Epithelial cell of esophagus (primary cell): ENCODE measurements around the gene TAPBPL.

Experiments used
- DNase-seq: peaks from one replicate; pipeline ENCODE4 v3.0.0; 2010; ENCODE audit warnings: low read depth
- H3K4me3 ChIP-seq: 2 replicates; pipeline ENCODE4 v1.5.1; 2011; ENCODE audit warnings: mild to moderate bottlenecking, low read length, control low read depth
- CTCF ChIP-seq: IDR thresholded peaks from 2 replicates; pipeline ENCODE4 v1.5.1; 2011; ENCODE audit warnings: low read depth, mild to moderate bottlenecking, low read length, control low read depth, inconsistent platforms; ENCODE audit not compliant: insufficient read depth; ENCODE audit errors: missing control alignments

The TAPBPL gene

GRCh38 chr12:6428326-6428725, 23.5 kb upstream of the TAPBPL start:
- no peak overlapping the region for H3K4me3 ChIP-seq

GRCh38 chr12:6430124-6430989, 21.5 kb upstream of the TAPBPL start:
- peak overlapping the region; percentile 5 for H3K4me3 ChIP-seq
- TF ChIP-seq CTCF, result no peak
- DNase-seq, result peak; percentile 90

More at GRCh38 chr12:6428326-6428725, 23.5 kb upstream of the TAPBPL start:
- no peak for DNase-seq
- no peak for TF ChIP-seq CTCF

- no peak overlapping the region for H3K4me3 ChIP-seq
- TF ChIP-seq CTCF, result no peak
- DNase-seq, result no peak
These were observed 18.9 kb upstream of the TAPBPL start for GRCh38 chr12:6432991-6433390.

- DNase-seq, result no peak
- TF ChIP-seq CTCF, result no peak
- H3K4me3 ChIP-seq, result no peak overlapping the region
These were observed 17.4 kb upstream of the TAPBPL start for GRCh38 chr12:6434205-6435140.

- TF ChIP-seq CTCF, result no peak
- no peak overlapping the region for H3K4me3 ChIP-seq
- DNase-seq, result no peak
These were observed 15.7 kb upstream of the TAPBPL start for GRCh38 chr12:6435961-6436715.

GRCh38 chr12:6437586-6437985, 14.3 kb upstream of the TAPBPL start:
- TF ChIP-seq CTCF, result no peak
- H3K4me3 ChIP-seq, result no peak overlapping the region
- no peak for DNase-seq
